Adipocyte (in vitro differentiated cells): ENCODE data around the gene ADAMTS16.

Source experiments
- DNase-seq: peaks from one replicate; pipeline ENCODE4 v3.0.0-alpha.2; 2015; ENCODE audit warnings: low read depth
- H3K27me3 ChIP-seq: replicated peaks from 2 replicates; pipeline ENCODE4 v1.7.0; 2013; ENCODE audit warnings: mild to moderate bottlenecking, low read length, moderate library complexity; ENCODE audit not compliant: control insufficient read depth, insufficient read depth
- H3K36me3 ChIP-seq: 2 replicates; pipeline ENCODE4 v1.7.0; 2013; ENCODE audit warnings: low read length, mild to moderate bottlenecking, moderate library complexity; ENCODE audit not compliant: control insufficient read depth, insufficient read depth, severe bottlenecking
- H3K4me1 ChIP-seq: 2 replicates; pipeline ENCODE4 v1.7.0; 2013; ENCODE audit warnings: mild to moderate bottlenecking, low read length, moderate library complexity; ENCODE audit not compliant: control insufficient read depth, insufficient read depth
- H3K4me3 ChIP-seq: 2 replicates; pipeline ENCODE4 v1.7.0; 2013; ENCODE audit warnings: mild to moderate bottlenecking, low read length, moderate library complexity
- H3K9ac ChIP-seq: 2 replicates; pipeline ENCODE4 v1.7.0; 2013; ENCODE audit warnings: mild to moderate bottlenecking, low read length, moderate library complexity
- H3K9me3 ChIP-seq: 2 replicates; pipeline ENCODE4 v1.7.0; 2013; ENCODE audit warnings: mild to moderate bottlenecking, low read length, moderate library complexity; ENCODE audit not compliant: control insufficient read depth

The ADAMTS16 gene

GRCh38 chr5:5352675-5353074 lies 212.5 kb downstream of the ADAMTS16 start:
- Histone ChIP-seq H3K27me3 (no peaks in the 10 kb centered on the region), H3K4me3 (no peak overlapping the region), H3K4me1 (peaks cover 14% of the 10 kb centered on the region)

GRCh38 chr5:5353681-5354080 lies 213.6 kb downstream of the ADAMTS16 start:
- Histone ChIP-seq H3K9ac (no peak overlapping the region), H3K4me1 (peaks cover 18% of the 10 kb centered on the region), H3K36me3 (no peaks in the 10 kb centered on the region), H3K4me3 (no peak overlapping the region), H3K9me3 (no peaks in the 10 kb centered on the region), H3K27me3 (no peaks in the 10 kb centered on the region)
- no peak for DNase-seq

More at GRCh38 chr5:5352675-5353074, 212.5 kb downstream of the ADAMTS16 start:
- H3K9me3 ChIP-seq: no peaks in the 10 kb centered on the region
- no peaks in the 10 kb centered on the region for H3K36me3 ChIP-seq
- DNase-seq: no peak
- no peak overlapping the region for H3K9ac ChIP-seq

GRCh38 chr5:5356765-5357164 lies 216.6 kb downstream of the ADAMTS16 start:
- H3K9ac ChIP-seq: no peak overlapping the region
- H3K4me1 ChIP-seq: peaks cover 7% of the 10 kb centered on the region
- H3K9me3 ChIP-seq: no peaks in the 10 kb centered on the region
- H3K36me3 ChIP-seq: no peaks in the 10 kb centered on the region
- H3K4me3 ChIP-seq: no peak overlapping the region
- DNase-seq: no peak
- peaks cover 9% of the 10 kb centered on the region for H3K27me3 ChIP-seq

- no peak for DNase-seq
- Histone ChIP-seq H3K27me3 (peaks cover 9% of the 10 kb centered on the region), H3K9ac (no peak overlapping the region), H3K9me3 (no peaks in the 10 kb centered on the region), H3K4me3 (no peak overlapping the region), H3K4me1 (peaks cover 6% of the 10 kb centered on the region), H3K36me3 (no peaks in the 10 kb centered on the region)
Measured at GRCh38 chr5:5359618-5360017, 219.5 kb downstream of the ADAMTS16 start.

GRCh38 chr5:5360363-5360940 lies 220.3 kb downstream of the ADAMTS16 start:
- Histone ChIP-seq H3K27me3 (peaks cover 9% of the 10 kb centered on the region), H3K9me3 (no peaks in the 10 kb centered on the region), H3K4me1 (peaks cover 6% of the 10 kb centered on the region), H3K9ac (no peak overlapping the region), H3K36me3 (no peaks in the 10 kb centered on the region), H3K4me3 (no peak overlapping the region)
- DNase-seq: no peak

GRCh38 chr5:5360941-5361520 lies 220.9 kb downstream of the ADAMTS16 start:
- Histone ChIP-seq H3K4me1 (peaks cover 8% of the 10 kb centered on the region), H3K27me3 (peaks cover 9% of the 10 kb centered on the region), H3K9me3 (no peaks in the 10 kb centered on the region), H3K36me3 (no peaks in the 10 kb centered on the region), H3K4me3 (no peak overlapping the region), H3K9ac (no peak overlapping the region)
- no peak for DNase-seq

- Histone ChIP-seq H3K4me1 (peaks cover 3% of the 10 kb centered on the region), H3K36me3 (no peaks in the 10 kb centered on the region), H3K4me3 (no peak overlapping the region), H3K9me3 (no peaks in the 10 kb centered on the region), H3K27me3 (peaks cover 9% of the 10 kb centered on the region), H3K9ac (no peak overlapping the region)
- no peak for DNase-seq
Measured at GRCh38 chr5:5363045-5363444, 222.9 kb downstream of the ADAMTS16 start.

- peaks cover 2% of the 10 kb centered on the region for H3K4me1 ChIP-seq
- H3K27me3 ChIP-seq: peaks cover 6% of the 10 kb centered on the region
- no peak for DNase-seq
- no peak overlapping the region for H3K9ac ChIP-seq
- H3K36me3 ChIP-seq: no peaks in the 10 kb centered on the region
- no peaks in the 10 kb centered on the region for H3K9me3 ChIP-seq
- no peak overlapping the region for H3K4me3 ChIP-seq
Measured at GRCh38 chr5:5364932-5365331, 224.8 kb downstream of the ADAMTS16 start.

- H3K4me1 ChIP-seq: peaks cover 3% of the 10 kb centered on the region
- no peaks in the 10 kb centered on the region for H3K9me3 ChIP-seq
- H3K4me3 ChIP-seq: no peak overlapping the region
- no peaks in the 10 kb centered on the region for H3K36me3 ChIP-seq
- H3K27me3 ChIP-seq: peaks cover 11% of the 10 kb centered on the region
- H3K9ac ChIP-seq: no peak overlapping the region
- no peak for DNase-seq
Measured at GRCh38 chr5:5367739-5368138, 227.6 kb downstream of the ADAMTS16 start.

GRCh38 chr5:5369051-5369605 lies 229.0 kb downstream of the ADAMTS16 start:
- Histone ChIP-seq H3K9me3 (no peaks in the 10 kb centered on the region), H3K4me1 (peaks cover 14% of the 10 kb centered on the region), H3K36me3 (no peaks in the 10 kb centered on the region), H3K9ac (no peak overlapping the region), H3K27me3 (peaks cover 11% of the 10 kb centered on the region), H3K4me3 (no peak overlapping the region)
- no peak for DNase-seq
